Upper lobe of right lung (tissue), 1 donor: ENCODE data around the gene SENP8. TPM values are rescaled to one million over a fixed set of nuclear protein-coding genes. Genes with fewer than 3 reads are reported as not detected.

Experiments
- ATAC-seq: fragments of 200-7000 bp; cut with Tn5 transposase; one replicate; pipeline ENCODE4 v1.9.1; 2020; ENCODE audit warnings: mild to moderate bottlenecking, moderate library complexity
- DNase-seq: peaks from one replicate; pipeline ENCODE4 v3.0.0-alpha.2; 2020
- H3K27ac ChIP-seq: fragments of 200-600 bp; one replicate; pipeline ENCODE4 v1.8.0; 2022
- H3K27me3 ChIP-seq: fragments of 200-600 bp; one replicate; pipeline ENCODE4 v1.8.0; 2022; ENCODE audit warnings: mild to moderate bottlenecking
- H3K36me3 ChIP-seq: fragments of 200-600 bp; one replicate; pipeline ENCODE4 v1.8.0; 2022
- H3K4me1 ChIP-seq: fragments of 200-600 bp; one replicate; pipeline ENCODE4 v1.8.0; 2022
- H3K4me3 ChIP-seq: fragments of 200-600 bp; one replicate; pipeline ENCODE4 v1.8.0; 2022; ENCODE audit warnings: mild to moderate bottlenecking
- H3K9me3 ChIP-seq: fragments of 200-600 bp; one replicate; pipeline ENCODE4 v1.8.0; 2022
- CTCF ChIP-seq: fragments of 200-600 bp; IDR thresholded peaks from one replicate; pipeline ENCODE4 v1.8.0; 2022; ENCODE audit warnings: antibody characterized with exemption
- intact Hi-C: fragments of 100-400 bp; cut with DNase I; formaldehyde crosslinking; loops from one replicate; pipeline ENCODE4 v1.11.0; 2022
- total RNA-seq: library from RNA; stranded (reverse); fragmentation: NEBNext Ultra II Directional; extraction: Animal tissue kit (Norgen Biotek cat#: 25700); gene quantifications from one replicate; pipeline ENCODE4 v1.2.1, GENCODE V29; 2021
- donor health status: DM: no; HTN: yes; CAD: no; lungs with severe emphysema.

Gene SENP8
- total RNA-seq, 1 donor from 2014 or later: 3.3 TPM

GRCh38 chr15:72130272-72130671 lies 12.1 kb downstream of the SENP8 start:
- Histone ChIP-seq H3K27me3 (no peaks in the 10 kb centered on the region), H3K36me3 (no peaks in the 10 kb centered on the region), H3K4me1 (no peaks in the 10 kb centered on the region), H3K27ac (no peak overlapping the region), H3K9me3 (no peaks in the 10 kb centered on the region), H3K4me3 (no peak overlapping the region)
- ATAC-seq: no peak
- TF ChIP-seq CTCF: no peak
- intact Hi-C loops: no loop called here
- DNase-seq: no peak

GRCh38 chr15:72131922-72132321 lies 13.7 kb downstream of the SENP8 start:
- Histone ChIP-seq H3K4me1 (no peaks in the 10 kb centered on the region), H3K27me3 (no peaks in the 10 kb centered on the region), H3K36me3 (no peaks in the 10 kb centered on the region), H3K9me3 (no peaks in the 10 kb centered on the region), H3K27ac (no peak overlapping the region), H3K4me3 (no peak overlapping the region)
- ATAC-seq: no peak
- DNase-seq: no peak
- no peak for TF ChIP-seq CTCF
- intact Hi-C loops: no loop called here

GRCh38 chr15:72133211-72133610 lies 15.0 kb downstream of the SENP8 start:
- Histone ChIP-seq H3K9me3 (no peaks in the 10 kb centered on the region), H3K4me3 (no peak overlapping the region), H3K36me3 (no peaks in the 10 kb centered on the region), H3K4me1 (no peaks in the 10 kb centered on the region), H3K27ac (no peak overlapping the region), H3K27me3 (no peaks in the 10 kb centered on the region)
- DNase-seq: no peak
- intact Hi-C loops: no loop called here
- TF ChIP-seq CTCF: no peak
- no peak for ATAC-seq

GRCh38 chr15:72135719-72136118 lies 17.5 kb downstream of the SENP8 start:
- intact Hi-C loops: no loop called here

DNA sequence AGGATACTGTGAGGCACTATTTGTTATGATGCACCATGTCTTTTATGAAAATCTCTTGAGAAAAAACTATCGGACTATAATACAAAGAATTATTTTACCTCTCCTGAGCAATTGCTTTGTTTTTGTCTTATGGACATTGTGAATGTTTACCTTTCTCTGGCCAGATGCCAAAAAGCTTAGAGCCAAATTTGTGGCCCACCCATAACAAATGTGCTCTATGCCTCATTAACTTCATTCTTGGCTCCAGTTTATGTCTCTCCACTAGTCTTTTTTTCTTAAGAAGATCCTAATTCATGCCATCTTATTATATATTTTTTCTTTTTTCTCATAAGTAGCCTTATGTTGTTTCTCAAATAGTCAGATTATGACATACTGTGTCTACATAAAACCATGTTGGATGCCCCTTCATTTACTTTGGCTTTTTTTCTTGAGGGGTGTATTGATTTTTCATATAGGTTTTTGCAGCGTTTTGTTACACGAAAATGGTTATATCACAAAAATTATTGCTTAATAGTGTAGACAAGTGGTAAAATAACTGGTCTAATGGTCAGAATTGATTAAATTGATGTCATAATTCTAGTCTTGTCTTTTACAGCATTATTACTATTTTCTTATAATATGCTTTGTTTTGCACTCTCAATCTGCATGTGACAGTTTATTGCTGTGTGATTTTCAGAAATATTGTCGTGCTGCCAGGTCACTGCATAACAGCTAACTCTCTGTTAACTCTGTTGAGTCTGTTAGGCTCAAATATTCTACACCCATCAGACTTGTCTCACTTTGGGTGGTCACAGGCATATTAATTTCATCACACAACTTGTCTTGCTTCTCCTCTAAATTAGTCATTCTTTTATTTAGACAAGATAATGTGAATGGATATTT lies 18.2 kb downstream of the SENP8 start:
- no peaks in the 10 kb centered on the region for H3K36me3 ChIP-seq
- ATAC-seq: no peak

More at GRCh38 chr15:72135719-72136118, 17.5 kb downstream of the SENP8 start:
- Histone ChIP-seq H3K9me3 (no peaks in the 10 kb centered on the region), H3K4me1 (no peaks in the 10 kb centered on the region), H3K27me3 (no peaks in the 10 kb centered on the region), H3K4me3 (no peak overlapping the region), H3K27ac (no peak overlapping the region), H3K36me3 (no peaks in the 10 kb centered on the region)
- no peak for TF ChIP-seq CTCF
- ATAC-seq: no peak
- no peak for DNase-seq

More for the DNA sequence above, 18.2 kb downstream of the SENP8 start:
- H3K27me3 ChIP-seq: no peaks in the 10 kb centered on the region
- no peaks in the 10 kb centered on the region for H3K4me1 ChIP-seq
- H3K27ac ChIP-seq: no peak overlapping the region
- H3K4me3 ChIP-seq: no peak overlapping the region
- intact Hi-C loops: no loop called here
- DNase-seq: no peak
- no peak for TF ChIP-seq CTCF
- no peaks in the 10 kb centered on the region for H3K9me3 ChIP-seq
